ENCODE data around the gene CYP2J2.
"Not testable (repeated sequence)": the region's sequence is repeated elsewhere in the genome, so short reads cannot be mapped to it uniquely, and the experiment has no call there.

CYP2J2 gene

GRCh38 chr1:59917026-59917784 lies 9.4 kb downstream of the CYP2J2 start:
- DNase-seq (ENCODE audit: low spot score): no peak

DNA sequence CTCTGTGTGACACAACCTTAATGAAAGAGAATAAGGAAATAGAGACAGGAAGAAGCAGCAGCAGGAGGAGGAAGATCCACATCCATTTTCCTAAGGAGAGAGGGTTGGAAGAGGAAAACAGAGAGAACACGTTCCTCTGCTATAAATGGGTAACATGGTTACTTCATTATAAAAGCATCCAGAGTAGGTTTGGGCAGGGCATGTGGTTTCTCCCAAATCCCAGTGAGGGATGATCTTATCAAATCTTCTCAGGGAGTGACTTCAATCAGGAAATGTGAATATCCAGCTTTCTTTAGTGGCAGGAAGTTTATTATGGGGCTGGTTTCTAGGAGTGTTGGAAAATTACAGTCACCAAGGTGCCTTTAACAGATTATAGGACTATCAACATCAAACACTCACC lies 11.1 kb downstream of the CYP2J2 start:
- TF ChIP-seq, protein P1, sequence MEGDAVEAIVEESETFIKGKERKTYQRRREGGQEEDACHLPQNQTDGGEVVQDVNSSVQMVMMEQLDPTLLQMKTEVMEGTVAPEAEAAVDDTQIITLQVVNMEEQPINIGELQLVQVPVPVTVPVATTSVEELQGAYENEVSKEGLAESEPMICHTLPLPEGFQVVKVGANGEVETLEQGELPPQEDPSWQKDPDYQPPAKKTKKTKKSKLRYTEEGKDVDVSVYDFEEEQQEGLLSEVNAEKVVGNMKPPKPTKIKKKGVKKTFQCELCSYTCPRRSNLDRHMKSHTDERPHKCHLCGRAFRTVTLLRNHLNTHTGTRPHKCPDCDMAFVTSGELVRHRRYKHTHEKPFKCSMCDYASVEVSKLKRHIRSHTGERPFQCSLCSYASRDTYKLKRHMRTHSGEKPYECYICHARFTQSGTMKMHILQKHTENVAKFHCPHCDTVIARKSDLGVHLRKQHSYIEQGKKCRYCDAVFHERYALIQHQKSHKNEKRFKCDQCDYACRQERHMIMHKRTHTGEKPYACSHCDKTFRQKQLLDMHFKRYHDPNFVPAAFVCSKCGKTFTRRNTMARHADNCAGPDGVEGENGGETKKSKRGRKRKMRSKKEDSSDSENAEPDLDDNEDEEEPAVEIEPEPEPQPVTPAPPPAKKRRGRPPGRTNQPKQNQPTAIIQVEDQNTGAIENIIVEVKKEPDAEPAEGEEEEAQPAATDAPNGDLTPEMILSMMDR (IDR thresholded peaks at IDR 0.05; ENCODE audit: extremely low read depth, missing control alignments): no peak
- no peak for DNase-seq (ENCODE audit: low spot score)

More at GRCh38 chr1:59917026-59917784, 9.4 kb downstream of the CYP2J2 start:
- TF ChIP-seq, protein P1 (IDR thresholded peaks at IDR 0.05; ENCODE audit: extremely low read depth, missing control alignments): no peak

GRCh38 chr1:59914791-59915286 lies 11.7 kb downstream of the CYP2J2 start:
- DNase-seq (ENCODE audit: low spot score): not testable (repeated sequence)

DNA sequence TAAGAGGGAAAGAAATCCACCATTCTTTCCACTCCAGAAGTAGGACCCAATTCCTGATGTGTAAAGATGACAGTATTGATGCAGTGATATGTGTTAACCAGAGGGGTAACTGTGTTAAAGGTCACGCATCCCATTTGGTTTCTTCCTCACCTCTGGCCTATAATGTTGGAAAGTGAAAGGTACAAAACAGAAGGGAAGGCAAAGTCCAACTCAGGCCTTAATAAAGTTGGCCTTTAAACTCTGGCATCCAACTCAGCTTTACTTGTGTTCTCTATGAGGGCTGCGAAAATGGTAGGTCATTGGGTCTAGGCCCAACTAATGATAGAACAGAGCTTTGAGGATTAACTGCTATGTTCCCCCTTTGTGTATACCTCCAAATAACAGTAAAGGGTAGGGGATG lies 17.9 kb downstream of the CYP2J2 start:
- TF ChIP-seq, protein P1 (IDR thresholded peaks at IDR 0.05; ENCODE audit: extremely low read depth, missing control alignments): no peak
- DNase-seq (ENCODE audit: low spot score): no peak

- DNase-seq (ENCODE audit: low spot score): no peak
- TF ChIP-seq, protein P1 (IDR thresholded peaks at IDR 0.05; ENCODE audit: extremely low read depth, missing control alignments): no peak
These were observed 18.5 kb downstream of the CYP2J2 start for GRCh38 chr1:59908084-59908483.

- DNase-seq (ENCODE audit: low spot score): no peak
- TF ChIP-seq, protein P1 (IDR thresholded peaks at IDR 0.05; ENCODE audit: extremely low read depth, missing control alignments): no peak
These were observed 19.6 kb downstream of the CYP2J2 start for GRCh38 chr1:59906931-59907330.

- no peak for DNase-seq (ENCODE audit: low spot score)
- TF ChIP-seq, protein P1 (IDR thresholded peaks at IDR 0.05; ENCODE audit: extremely low read depth, missing control alignments): no peak
These were observed 23.3 kb downstream of the CYP2J2 start for GRCh38 chr1:59903141-59903754.

Measured in GM20000 (cell line).